Muscle of arm (tissue), 12 donors: ENCODE measurements around the gene GRIP2. TPM values are rescaled to one million over a fixed set of nuclear protein-coding genes. Genes with fewer than 3 reads are reported as not detected.
A peak's percentile ranks its signal among the peaks of the same experiment; 100 is the strongest.
"Not testable (repeated sequence)": the region's sequence is repeated elsewhere in the genome, so short reads cannot be mapped to it uniquely, and the experiment has no call there.

Source experiments
- DNase-seq: peaks from one replicate; pipeline ENCODE4 v3.0.0-alpha.2; 2013
- polyA plus RNA-seq, 12 donors: library from polyadenylated mRNA; unstranded; fragments of 120-200 nt; gene quantifications; one replicate each; pipeline ENCODE4 v1.2.1, GENCODE V29; 2013; ENCODE audit not compliant: insufficient read length in 12 of 12

GRIP2 gene
- polyA plus RNA-seq, 12 donors = 11.8 to 39.7 (median 22.9) TPM; not detected in 1

- peak; percentile 51 for DNase-seq
Measured at GRCh38 chr3:14522129-14522691, 17.9 kb downstream of the GRIP2 start.

- no peak for DNase-seq
Measured at GRCh38 chr3:14521611-14522010, 18.5 kb downstream of the GRIP2 start.

GRCh38 chr3:14520967-14521366 lies 19.2 kb downstream of the GRIP2 start:
- no peak for DNase-seq

- no peak for DNase-seq
Measured at GRCh38 chr3:14520149-14520548, 20.0 kb downstream of the GRIP2 start.

GRCh38 chr3:14519406-14519805 lies 20.7 kb downstream of the GRIP2 start:
- no peak for DNase-seq

GRCh38 chr3:14518893-14519292 lies 21.2 kb downstream of the GRIP2 start:
- DNase-seq = no peak

GRCh38 chr3:14518432-14518802 lies 21.7 kb downstream of the GRIP2 start:
- no peak for DNase-seq

GRCh38 chr3:14517601-14518431 lies 22.3 kb downstream of the GRIP2 start:
- no peak for DNase-seq

GRCh38 chr3:14516738-14517345 lies 23.3 kb downstream of the GRIP2 start:
- DNase-seq = no peak

- DNase-seq = not testable (repeated sequence)
Measured at GRCh38 chr3:14515526-14515925, 24.6 kb downstream of the GRIP2 start.

- no peak for DNase-seq
Measured at GRCh38 chr3:14514323-14514720, 25.8 kb downstream of the GRIP2 start.

- DNase-seq = no peak
Measured at GRCh38 chr3:14513566-14514322, 26.4 kb downstream of the GRIP2 start.

GRCh38 chr3:14512942-14513327 lies 27.2 kb downstream of the GRIP2 start:
- DNase-seq = no peak

GRCh38 chr3:14512281-14512941 lies 27.7 kb downstream of the GRIP2 start:
- DNase-seq = no peak

GRCh38 chr3:14511623-14512280 lies 28.4 kb downstream of the GRIP2 start:
- no peak for DNase-seq

- DNase-seq = no peak
Measured at GRCh38 chr3:14510838-14511622, 29.1 kb downstream of the GRIP2 start.

GRCh38 chr3:14509796-14510100 lies 30.4 kb downstream of the GRIP2 start:
- DNase-seq = no peak

- DNase-seq = peak; percentile 55
Measured at GRCh38 chr3:14508966-14509795, 31.0 kb downstream of the GRIP2 start.

- no peak for DNase-seq
Measured at GRCh38 chr3:14508505-14508819, 31.7 kb downstream of the GRIP2 start.
